NCI-H1436 treated with DMSO at 0.1 percent for 48 hours (cell line): Measurements from ENCODE around the gene RPL28.

ENCODE experiments used
- DNase-seq: peaks from one replicate; lab custom pipeline; 2025; lab: John Stamatoyannopoulos, UW

The RPL28 gene

DNA sequence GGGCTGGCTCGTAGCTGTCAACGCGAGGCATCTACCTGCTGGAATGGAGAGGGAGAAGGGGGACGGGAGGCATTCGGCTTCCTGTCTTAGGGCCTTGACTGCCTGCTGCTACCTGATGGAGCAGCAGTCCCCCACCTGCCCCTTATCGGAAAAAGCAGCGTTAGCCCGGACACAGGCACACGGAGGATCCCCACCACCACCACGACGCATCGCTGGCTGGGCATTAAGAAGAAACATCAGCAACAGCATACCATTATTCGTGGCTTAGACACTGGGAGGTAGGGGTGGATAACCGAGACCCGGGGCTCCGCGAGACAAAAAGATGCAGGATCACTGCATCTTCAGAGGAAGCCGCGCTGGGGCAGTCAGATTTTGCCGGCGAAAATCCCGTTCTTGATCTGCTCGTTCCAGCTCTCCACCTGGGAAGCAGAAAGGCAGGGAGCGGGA, 32.4 kb upstream of the RPL28 start:
- DNase-seq = no peak

DNA sequence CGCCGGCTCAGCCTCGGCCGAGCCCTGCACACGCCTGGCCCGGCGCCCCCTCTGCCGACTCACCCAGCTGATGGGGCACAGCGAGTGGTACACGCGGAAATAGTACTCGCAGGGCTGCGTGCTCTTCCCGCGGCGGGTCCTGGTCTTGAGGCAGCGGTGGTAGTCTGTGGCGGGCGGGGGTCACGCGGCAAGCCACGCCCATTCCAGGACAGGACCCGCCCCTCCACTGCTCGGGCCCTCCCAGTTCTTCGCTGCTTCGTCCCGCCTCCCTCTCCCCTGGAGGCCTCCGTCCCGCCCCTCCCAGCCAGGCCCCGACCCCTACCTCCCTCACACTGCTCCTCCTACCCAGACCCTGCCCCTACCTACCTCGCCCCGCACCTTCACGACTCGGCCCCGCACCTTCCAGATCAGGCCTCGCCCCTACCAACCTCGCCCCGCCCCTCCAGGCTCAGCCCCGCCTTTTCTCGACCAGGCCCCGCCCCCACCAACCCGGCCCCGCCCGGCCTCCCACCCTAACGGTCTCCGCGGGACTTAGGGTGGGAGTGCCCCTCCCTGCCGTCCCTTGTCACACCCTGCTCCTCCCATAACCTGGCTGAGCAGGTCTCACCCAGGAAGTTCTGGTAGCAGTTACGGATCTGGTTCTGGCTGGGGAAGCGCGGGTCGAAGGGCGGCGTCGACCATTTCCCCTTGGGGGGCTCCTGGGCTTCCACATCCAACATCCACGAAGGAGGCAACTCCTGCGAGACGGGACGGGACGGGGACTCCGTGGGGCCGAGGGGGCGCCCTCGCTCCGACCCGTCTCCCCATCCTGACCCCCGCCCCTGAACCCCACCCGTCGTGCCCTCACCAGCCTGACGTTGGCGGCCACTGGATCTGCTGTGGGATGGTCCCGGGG, 31.7 kb upstream of the RPL28 start:
- no peak for DNase-seq

DNA sequence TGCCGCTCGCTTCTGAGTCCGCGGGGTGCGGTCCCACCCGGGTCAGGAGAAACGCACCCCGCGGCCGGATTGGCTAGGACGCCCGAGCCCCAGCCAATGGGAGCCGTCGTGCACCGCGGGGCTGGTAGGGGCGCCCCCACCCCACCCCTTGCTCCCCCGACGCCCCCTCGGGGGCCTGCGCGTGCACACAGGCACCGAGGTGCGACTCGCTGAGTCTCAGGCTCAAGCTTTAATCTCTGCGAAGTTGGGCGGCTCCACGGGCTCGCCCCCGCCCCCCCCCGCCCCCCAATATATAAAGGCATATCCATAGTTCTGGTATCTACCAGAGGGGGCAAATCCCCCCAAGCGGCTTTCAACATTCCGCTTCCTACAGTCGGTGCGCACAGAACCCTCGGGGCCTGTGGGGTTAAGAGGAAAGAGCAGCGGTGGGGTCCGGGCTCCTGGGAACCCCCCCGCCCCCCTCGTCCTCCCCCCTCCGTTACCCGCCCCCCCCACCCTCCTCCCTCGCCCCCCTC, 31.0 kb upstream of the RPL28 start, which contains the start of gene COX6B2:
Gene COX6B2, minus strand, starts transcription at position 22 of the 515 bp plus-strand sequence. CDS start 198 bp downstream, outside the sequence.
- DNase-seq = no peak

DNA sequence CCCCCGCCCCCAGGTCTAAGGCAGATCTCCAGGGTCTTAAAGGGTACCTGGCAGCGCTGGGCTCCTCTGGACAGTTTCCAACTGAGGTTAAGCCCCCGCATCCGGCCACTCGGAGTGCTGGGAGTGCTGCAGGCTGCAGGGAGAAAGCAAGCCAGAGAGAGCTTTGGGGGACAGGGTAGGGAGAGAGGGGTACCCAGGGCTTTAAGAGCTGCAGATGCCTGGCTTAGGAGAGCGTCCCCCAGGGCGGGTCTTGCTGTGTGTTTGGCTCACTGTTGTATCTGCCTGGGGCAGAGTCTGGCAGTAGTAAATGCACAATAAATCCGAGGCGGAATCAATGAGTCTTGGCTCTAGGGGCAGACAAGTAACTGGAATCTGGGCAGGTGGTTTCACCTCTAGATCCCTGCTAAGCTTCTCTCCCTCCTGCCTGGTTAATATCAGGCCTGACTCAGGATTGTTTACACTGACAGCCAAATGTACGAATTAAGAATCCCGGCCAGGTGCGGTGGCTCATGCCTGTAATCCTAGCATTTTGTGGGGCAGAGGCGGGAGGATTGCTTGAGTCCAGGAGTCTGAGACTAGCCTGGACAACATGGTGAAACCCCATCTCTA, 30.4 kb upstream of the RPL28 start:
- no peak for DNase-seq

DNA sequence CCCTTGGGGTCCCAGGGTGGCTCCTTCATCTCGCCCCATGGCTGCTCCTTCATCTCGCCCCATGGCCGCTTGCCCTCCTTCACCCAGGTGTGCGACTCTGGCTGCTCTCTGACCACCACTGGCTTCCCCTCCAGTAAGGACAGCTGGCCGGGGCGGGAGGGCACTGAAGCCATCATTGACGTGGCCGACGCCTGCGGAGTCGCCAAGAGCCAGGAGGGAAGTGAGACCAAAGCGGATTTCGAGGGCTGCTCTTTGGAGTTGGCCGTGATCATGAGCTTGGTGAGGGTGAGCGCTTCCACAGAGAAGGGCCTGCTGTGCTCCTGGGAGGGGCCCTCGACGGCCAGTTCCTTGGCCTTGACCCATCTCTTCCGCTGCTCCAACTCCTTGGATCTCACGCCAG, 27.2 kb upstream of the RPL28 start:
- no peak for DNase-seq

DNA sequence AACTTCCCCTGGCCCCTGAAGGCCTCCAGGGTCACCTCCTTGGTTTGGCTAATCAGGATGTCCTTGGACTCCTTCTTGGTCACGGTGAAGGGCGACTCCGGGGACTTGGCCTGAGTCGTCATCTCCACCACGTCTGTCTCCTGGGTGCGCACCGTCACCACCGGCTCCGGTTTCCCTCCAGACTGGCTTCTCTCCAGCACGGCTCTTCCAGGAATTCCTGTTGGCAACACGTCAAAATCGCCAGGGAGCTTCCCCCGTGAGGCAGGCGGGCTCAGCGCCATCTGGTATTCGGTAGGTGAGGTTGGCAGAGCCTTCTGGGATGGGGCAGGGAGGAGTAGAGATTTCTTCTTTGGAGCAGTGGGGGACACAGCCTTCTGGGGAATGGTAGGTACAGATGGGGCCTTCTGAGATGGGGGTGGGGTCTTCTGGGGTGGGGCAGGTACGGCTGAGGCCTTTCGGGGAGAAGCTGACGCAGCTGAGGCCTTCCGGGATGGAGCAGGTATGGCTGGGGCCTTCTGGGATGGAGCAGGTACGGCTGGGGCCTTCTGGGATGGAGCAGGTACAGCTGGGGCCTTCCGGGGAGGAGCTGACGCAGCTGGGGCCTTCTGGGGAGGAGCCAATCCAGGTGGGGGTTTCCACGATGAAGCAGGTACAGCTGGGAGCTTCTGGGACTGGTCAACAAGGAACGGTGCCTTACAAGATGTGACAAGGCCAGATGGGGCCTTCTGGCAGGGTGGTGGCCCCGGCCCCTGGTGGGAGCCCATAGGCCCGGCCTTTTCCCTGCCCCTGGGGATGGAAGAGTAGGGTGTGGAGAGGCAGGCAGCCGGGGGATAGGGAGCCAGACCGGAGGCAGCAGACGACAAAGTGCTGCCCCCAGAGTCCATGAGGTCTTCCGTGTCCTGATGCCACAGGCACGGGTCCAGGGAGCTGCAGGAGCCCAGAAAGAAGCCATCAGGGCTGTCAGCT, 26.5 kb upstream of the RPL28 start:
- no peak for DNase-seq

DNA sequence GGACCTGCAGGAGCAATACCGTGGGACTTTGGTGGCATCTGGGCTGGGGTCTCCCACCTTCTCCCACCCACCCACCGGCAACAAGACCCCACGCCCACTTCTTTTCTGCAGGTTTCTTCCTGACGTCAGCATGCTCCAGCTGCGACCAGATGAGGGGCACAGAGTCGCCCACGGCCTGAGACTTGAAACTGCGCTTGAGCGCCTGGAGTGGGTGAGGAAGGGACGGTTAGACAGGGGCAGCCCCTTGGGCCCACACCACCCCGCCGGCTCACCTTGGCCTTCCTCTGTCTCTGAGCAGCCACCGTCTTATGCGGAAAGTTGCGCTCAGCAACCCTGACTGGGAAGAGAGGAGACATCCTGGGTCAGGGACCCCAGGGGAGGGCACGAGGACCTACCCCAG, 24.8 kb upstream of the RPL28 start:
- DNase-seq = no peak

DNA sequence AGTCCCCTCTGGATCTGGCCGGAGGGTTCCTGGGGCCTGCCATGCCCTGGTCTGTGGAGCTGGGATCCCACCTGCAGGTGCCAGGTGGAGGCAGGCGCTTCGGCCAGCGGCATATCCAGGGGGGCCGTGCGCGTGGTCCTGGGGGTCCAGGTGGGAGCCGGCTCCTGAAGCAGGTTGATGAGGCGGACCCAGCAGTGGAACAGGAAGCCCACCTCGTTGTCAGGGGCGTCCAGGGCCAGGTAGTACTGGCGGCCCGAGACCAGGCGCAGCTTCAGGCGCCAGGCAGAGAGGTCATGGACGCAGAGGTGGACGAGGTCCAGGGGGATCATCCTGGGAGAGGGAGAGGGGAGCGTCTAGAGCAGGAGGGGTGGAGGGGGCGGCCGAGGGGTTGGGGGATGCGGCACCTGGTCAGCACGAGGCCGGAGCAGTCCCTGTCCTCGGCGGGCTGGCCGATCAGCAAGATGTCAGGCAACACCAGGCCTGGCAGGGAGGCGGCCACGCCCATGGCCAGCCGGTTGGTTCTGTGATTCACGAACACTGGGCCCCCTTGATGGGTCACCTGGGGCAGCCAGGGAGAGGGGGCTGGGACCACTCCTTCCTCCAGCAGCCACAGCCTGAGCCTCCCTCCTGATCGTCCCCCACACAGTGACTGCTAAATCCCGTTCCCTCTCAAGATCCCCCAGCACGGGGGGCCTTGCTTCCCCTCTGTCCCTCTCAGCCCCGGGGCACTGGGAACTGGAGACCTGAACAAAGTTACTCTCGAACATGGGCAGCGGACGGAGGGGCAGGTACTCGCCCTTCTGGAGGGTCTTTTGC, 23.4 kb upstream of the RPL28 start:
- DNase-seq = no peak

DNA sequence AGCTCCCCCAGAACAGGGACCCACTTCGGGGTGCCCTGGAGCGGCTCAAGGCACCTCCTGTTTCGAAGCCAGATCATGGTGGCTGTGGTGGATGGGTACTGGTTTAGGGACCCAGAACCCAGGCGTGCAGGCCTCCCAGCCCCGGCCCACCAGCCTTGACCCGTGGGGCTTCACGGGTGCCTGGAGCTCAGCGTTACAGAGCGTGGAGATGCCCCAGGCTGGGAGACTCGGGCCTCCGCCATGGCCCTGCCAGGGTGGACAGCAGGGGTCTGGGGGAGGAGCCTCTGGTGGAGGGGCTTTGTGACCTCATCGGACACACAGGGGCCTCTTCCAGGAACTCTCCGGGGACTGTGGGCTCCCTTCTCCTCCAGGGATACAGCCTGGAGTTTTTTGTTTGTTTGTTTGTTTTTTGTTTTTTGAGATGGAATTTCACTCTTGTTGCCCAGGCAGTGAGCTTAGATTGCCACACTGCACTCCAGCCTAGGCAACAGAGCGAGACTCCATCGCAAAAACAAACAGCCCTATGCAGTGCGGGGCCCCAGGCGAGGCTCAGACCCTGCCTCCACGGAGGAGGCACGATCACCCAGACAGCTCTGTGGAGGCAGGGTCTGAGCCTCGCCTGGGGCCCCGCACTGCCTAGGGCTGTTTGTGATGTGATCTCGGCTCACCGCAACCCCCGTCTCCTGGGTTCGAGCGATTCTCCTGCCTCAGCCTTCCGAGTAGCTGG, 22.6 kb upstream of the RPL28 start, which contains the start of gene GARIN5B:
Gene GARIN5B, minus strand, starts transcription at position 271 of the 727 bp plus-strand sequence. Its CDS starts 194 bp downstream, at position 77.
- no peak for DNase-seq

DNA sequence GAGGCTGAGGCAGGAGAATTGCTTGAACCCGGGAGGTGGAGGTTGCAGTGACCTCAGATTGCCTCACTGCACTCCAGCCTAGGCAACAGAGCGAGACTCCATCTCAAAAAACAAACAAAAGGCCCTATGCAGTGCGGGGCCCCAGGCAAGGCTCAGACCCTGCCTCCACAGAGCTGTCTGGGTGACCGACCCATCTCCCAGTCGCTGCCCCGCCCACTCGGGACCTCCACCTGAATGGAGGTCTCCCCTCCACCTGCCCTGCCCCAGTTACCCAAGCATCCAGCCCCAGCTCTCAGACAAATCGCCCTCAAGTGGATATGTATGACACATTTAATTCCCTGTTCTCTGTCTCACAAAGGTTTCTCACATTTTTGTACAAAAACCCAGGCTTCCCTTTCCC, 20.5 kb upstream of the RPL28 start:
- no peak for DNase-seq

DNA sequence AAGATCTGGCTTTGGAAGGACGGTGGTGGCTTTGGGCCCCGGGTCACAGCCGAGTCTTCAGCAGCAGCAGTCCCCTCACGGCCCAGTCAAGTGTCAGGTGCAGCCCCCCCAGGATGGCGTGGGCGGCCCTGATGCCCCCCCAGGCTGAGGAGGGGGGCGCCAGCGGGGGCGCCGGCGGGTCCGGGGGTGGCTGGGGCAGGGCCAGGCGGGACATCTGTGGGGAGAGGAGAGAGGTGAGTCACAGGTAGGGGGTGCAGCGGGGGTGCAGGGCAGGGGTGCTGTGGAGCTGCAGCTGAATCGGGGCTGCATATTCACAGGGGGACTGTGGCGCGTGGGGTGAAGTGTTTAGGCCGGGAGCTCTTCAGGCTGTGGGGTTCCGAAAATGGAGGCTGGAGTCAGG, 19.8 kb upstream of the RPL28 start:
- DNase-seq = no peak

DNA sequence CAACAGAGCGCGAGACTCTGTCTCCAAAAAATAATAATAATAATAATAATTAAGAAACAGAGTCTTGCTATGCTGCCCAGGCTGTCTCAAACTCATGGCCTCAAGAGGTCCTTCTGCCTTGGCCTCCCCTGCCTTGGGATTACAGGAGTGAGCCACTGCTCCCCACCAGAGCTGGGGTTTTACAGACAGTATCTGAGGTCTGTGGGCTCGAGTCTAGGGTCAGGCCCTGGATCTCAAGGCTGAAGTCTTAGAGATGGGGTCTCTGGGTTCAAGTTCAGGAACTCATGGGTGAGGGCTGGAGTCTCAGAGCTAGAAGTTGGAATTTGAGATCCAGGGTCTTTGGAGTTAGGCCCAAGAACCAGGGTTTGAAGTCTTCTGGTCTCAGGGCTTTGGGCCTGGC, 18.9 kb upstream of the RPL28 start:
- DNase-seq = no peak

DNA sequence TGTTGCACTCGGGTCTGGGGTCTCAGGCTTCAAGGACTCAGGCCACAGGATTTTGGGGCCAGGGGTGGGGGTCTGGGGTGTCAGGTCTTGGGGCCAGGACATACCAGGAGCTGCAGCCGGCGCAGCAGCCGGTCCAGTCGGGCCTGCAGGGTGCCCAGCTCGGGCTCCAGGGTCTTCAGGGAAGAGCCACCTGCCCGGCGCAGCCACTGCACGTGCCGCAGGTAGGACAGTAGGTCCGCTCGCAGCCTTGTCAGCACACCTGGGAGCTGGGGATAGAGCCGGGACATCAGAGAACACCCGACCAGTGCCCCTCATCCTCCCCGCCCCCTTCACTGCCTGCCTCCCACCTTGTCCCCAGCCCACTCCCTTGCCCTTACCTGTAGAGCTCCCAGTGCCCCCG, 17.6 kb upstream of the RPL28 start:
- no peak for DNase-seq

DNA sequence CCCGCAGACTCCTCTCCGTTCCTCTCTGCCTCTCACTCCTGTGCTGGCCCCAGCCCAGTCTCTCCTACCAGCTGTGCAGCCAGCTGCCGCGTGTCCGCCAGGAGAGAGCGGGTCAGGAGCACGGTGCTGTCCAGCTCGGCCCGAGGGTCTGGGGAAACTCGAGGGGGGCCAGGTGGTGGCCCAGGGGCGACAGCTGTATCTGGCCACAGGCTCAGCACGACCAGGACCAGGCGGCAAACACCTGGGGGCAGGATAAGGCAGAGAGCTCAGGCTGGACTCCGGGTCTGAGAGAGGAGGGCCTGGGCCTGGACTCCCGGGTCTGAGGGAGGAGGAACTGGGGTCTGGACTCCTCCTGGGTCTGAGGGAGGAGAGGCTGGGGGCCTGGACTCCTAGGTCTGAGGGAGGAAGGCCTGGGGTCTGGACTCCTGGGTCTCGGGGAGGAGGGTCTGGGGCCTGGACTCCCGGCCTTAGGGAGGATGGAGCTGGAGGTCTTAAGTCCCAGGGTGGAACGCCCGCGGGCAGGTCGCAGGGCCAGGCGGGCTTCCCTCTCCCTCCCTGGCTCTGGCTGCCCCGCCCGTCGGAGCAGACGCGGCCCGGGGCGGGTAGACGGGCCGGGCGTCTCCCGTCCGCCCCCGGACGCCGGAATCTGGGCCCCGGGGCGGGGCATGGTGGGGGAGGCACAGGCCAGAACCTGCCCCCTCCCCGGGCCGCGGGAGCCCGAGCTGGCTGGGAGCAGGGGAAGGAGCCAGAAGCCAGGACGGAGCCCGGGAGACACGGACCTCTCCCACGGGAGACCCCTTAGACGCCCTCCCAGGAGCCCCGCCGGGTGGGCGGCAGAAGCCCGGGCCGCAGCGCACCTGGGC, 16.8 kb upstream of the RPL28 start:
- DNase-seq = no peak

DNA sequence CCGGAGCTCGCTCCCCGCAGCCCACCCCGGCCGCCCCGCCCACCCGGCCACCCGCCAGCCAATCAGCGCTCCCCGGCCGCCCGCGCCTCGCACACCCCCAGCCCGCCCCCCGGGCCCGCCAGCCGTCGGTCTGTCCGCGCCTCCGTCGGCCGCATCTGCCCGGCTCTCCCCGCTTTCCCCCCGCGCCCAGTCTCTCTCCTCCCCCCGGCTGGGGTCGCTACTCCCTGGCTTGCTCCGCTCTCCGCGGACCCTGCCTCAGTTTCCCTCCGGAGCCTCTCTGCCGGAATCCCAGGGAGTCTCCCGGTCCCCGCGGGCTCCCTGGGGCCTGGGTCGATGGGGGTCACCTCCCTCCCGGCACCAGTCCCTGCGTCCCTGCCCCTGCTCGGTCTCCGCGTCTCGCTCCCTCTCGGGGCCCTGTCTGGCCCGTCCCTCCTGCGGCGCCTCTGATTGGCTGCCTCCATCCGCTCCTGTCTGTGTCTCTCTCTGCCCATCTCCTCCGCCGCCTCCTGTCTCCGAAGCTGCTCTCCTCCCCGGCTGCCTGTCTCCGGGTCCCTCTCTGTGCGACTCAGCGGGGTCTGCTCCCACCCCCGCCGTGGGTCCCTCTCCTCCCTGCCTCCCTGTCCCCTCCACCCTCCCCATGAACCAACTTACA, 16.0 kb upstream of the RPL28 start:
- DNase-seq = no peak

DNA sequence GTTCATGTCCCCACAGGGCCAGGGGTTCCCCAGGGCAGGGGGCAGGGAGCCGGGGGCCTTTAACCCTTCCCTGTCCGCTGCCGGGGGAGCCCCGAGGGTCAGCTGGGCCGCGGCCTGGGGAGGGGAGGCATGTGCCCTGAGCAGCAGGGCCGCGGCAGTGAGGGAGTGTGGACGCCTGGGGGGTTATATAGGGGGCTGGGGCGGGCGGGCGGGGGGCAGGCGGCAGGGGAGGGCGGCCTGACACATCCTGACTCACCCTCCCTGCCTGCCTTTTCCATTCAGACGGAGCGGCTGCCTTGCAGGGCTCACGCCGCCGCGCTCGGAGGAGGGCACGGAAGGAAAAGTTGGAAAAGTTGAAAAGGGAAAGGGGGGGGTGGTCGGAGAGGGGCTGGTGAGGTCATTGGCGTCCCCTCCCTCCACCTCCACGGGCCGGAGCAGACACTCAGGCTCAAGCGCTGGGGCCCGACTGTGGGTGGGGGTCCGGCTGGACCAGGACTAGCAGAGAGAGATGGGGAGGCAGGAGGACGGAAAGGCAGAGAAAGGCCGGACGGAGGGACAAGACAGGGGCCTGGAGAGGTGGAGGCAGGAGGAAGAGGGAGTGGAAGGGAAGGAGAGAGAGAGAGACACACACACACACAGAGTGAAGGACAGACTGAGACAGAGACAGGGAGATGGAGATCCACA, 15.3 kb upstream of the RPL28 start, which contains the start of gene IL11:
Gene IL11, minus strand, starts transcription at position 159 of the 684 bp plus-strand sequence. Its CDS starts 153 bp downstream, at position 6.
- no peak for DNase-seq

DNA sequence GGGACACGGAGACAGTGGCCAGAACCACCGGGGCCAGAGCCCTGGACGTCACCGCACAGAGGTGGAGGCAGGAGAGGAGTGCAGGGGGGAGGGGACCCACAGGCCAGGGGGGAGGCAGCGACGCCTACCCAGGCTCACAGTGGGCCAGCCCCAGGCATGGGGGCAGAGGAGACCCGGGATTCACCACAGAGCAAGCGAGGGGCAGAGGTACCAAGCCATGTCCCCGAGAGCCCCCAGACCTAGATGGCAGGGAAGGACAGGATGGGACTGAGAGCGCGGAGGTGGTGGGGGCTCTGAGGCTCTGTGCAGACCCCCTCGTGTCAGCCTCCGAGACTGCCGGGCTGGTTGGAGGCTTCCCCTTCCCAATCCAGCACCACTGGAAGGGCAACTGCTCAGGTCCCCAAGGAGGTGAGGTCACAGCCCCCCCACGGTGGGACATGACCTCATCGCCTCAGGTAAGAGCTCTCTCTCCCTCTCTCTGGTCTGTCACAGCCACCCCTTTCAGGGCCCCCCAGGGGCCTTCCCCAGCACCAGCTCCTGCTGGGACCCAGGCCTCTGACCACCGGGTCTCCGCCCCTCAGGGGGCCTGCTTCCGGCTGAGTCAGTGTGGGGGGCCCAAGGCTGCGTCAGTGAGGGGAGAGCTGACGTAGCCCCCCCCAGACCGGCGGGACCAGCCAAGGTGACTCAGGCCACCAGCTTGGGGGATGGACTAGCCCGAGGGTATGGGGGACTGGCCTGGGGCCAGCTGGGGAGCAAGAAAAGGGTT, 13.2 kb upstream of the RPL28 start:
- DNase-seq = no peak
